ENCODE data around the gene DEFB121.
"Not testable (repeated sequence)": the region's sequence is repeated elsewhere in the genome, so short reads cannot be mapped to it uniquely, and the experiment has no call there.

Gene DEFB121

DNA sequence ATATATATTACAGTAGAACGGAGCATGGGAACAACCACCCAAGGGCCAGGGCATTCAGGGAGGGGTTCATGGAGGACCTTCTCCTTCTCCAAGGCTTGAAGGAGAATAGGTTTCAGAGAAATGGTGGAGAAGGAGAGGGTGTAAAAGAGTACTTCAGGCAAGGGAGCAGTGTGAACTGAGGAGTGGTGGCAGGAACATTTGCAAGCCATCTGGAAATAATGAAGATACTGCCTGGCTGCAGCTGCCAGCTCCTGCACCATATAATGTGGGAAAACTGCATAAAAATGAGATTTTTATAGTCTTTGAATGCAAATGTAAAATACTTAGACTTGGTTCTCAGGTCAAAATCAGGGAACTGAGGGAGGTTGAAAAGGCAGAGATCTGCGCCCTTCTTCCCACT lies 9.6 kb upstream of the DEFB121 start:
- H3K36me3 ChIP-seq (ENCODE audit: control insufficient read depth, insufficient read depth, low read length): no peaks in the 10 kb centered on the region
- no peak overlapping the region for H3K9ac ChIP-seq (ENCODE audit: low read depth, low read length)
- H3K4me3 ChIP-seq (ENCODE audit: low read depth, low read length): no peak overlapping the region
- H3K9me3 ChIP-seq (ENCODE audit: control insufficient read depth, insufficient read depth, low read length): peaks cover 17% of the 10 kb centered on the region
- no peaks in the 10 kb centered on the region for H3K4me1 ChIP-seq (ENCODE audit: control insufficient read depth, insufficient read depth, low read length)
- H3K27me3 ChIP-seq (ENCODE audit: control insufficient read depth, insufficient read depth, low read length): no peaks in the 10 kb centered on the region

DNA sequence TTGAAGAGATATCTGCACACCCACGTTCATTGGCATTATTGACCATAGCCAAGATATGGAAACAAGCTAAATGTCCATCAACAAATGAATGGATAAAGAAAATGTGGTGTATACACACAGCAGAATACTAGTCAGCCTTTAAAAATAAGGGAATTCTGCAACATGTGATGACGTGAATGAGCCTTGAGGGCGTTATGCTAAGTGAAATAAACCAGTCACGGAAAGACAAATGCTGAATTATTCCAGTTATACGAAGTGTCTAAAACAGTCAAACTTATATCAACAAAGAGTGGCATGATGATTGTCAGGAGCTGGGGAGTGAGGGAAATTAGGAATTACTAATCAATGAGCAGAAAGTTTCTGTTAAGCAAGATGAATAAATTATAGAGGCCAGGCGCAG lies 8.4 kb upstream of the DEFB121 start:
- Histone ChIP-seq H3K4me1 (ENCODE audit: control insufficient read depth, insufficient read depth, low read length) (no peaks in the 10 kb centered on the region), H3K36me3 (ENCODE audit: control insufficient read depth, insufficient read depth, low read length) (no peaks in the 10 kb centered on the region), H3K9ac (ENCODE audit: low read depth, low read length) (no peak overlapping the region), H3K27me3 (ENCODE audit: control insufficient read depth, insufficient read depth, low read length) (no peaks in the 10 kb centered on the region), H3K9me3 (ENCODE audit: control insufficient read depth, insufficient read depth, low read length) (peaks cover 11% of the 10 kb centered on the region), H3K4me3 (ENCODE audit: low read depth, low read length) (no peak overlapping the region)

DNA sequence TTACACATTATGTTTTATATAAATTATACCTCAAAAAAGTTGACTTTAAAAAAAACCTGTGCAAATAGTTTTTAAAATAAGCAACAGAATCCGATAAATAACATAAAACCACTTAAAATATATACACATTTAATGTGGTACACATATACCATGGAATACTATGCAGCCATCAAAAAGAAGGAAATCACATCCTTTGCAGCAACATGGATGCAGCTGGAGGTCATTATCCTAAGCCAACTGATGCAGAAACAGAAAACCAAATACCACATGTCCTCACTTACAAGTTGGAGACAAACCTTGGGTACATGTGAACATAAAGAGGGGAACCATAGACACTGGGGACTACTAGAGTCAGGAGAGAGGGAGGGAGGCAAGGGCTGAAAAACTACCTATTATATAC lies 4.0 kb upstream of the DEFB121 start:
- H3K27me3 ChIP-seq (ENCODE audit: control insufficient read depth, insufficient read depth, low read length): no peaks in the 10 kb centered on the region
- H3K4me1 ChIP-seq (ENCODE audit: control insufficient read depth, insufficient read depth, low read length): no peaks in the 10 kb centered on the region
- H3K36me3 ChIP-seq (ENCODE audit: control insufficient read depth, insufficient read depth, low read length): no peaks in the 10 kb centered on the region
- H3K9me3 ChIP-seq (ENCODE audit: control insufficient read depth, insufficient read depth, low read length): peaks cover 9% of the 10 kb centered on the region
- no peak overlapping the region for H3K9ac ChIP-seq (ENCODE audit: low read depth, low read length)
- H3K4me3 ChIP-seq (ENCODE audit: low read depth, low read length): no peak overlapping the region

DNA sequence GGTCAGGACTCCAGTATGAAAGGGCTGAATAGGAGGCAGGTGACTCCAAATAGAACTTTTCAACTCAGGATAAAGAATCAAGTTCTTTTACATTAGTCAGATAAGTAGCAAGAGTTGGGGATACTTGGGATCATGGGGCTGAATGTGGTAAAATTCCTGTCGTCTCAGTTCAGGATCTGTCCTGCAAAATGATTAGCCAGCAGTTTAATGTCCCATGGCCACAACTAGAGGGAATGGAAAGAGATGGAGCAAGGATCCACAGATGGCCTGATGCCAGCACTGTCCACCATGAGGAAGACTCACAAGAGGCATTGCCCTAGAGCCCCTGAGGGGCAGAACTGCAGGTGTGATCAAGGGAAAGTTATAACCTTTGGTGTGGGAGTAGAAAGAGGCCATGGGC lies 2.1 kb downstream of the DEFB121 start:
- peaks cover 3% of the 10 kb centered on the region for H3K9me3 ChIP-seq (ENCODE audit: control insufficient read depth, insufficient read depth, low read length)
- no peaks in the 10 kb centered on the region for H3K27me3 ChIP-seq (ENCODE audit: control insufficient read depth, insufficient read depth, low read length)
- H3K4me1 ChIP-seq (ENCODE audit: control insufficient read depth, insufficient read depth, low read length): no peaks in the 10 kb centered on the region
- H3K36me3 ChIP-seq (ENCODE audit: control insufficient read depth, insufficient read depth, low read length): no peaks in the 10 kb centered on the region
- H3K9ac ChIP-seq (ENCODE audit: low read depth, low read length): no peak overlapping the region
- H3K4me3 ChIP-seq (ENCODE audit: low read depth, low read length): no peak overlapping the region

DNA sequence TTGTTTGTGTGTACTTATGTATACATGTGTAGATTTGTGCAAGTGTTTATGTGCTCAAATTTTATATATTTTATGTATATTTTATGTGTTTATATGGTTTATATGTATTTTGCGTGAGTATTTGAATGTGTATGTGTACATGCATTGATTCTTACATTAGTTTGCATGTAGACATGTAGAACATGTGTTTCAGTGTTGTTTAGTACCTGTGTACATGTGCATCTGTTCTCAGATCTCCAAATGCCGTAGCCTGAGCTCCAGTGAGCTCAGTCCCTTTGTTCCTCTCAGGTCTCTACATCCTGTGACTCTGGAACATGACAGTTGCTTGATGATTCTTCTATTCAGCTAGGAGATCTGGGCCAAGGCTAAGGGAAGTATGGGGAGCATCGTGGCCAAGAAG lies 11.1 kb downstream of the DEFB121 start:
- Histone ChIP-seq H3K36me3 (ENCODE audit: control insufficient read depth, insufficient read depth, low read length) (no peaks in the 10 kb centered on the region), H3K9me3 (ENCODE audit: control insufficient read depth, insufficient read depth, low read length) (peaks cover 24% of the 10 kb centered on the region), H3K9ac (ENCODE audit: low read depth, low read length) (no peak overlapping the region), H3K27me3 (ENCODE audit: control insufficient read depth, insufficient read depth, low read length) (no peaks in the 10 kb centered on the region), H3K4me1 (ENCODE audit: control insufficient read depth, insufficient read depth, low read length) (no peaks in the 10 kb centered on the region), H3K4me3 (ENCODE audit: low read depth, low read length) (no peak overlapping the region)

DNA sequence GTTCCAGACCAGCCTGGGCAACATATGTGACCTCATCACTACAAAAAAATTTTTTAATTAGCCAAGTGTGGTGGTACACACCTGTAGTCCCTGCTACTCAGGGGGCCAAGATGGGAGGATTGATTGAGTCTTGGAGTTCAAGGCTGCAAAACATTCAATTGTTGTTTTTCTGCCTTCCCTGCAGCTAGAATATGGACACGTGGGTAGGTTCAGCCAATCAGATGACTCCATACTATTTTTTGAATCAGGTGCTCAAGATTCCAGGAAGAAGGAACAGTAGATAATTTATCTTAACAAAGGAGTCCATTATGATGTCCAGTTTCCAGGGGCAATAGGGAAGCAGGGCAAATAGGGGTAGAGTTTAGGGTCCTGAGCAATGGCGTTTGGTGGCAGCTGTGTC lies 13.2 kb downstream of the DEFB121 start:
- H3K9me3 ChIP-seq (ENCODE audit: control insufficient read depth, insufficient read depth, low read length): peaks cover 24% of the 10 kb centered on the region
- no peaks in the 10 kb centered on the region for H3K36me3 ChIP-seq (ENCODE audit: control insufficient read depth, insufficient read depth, low read length)
- H3K4me1 ChIP-seq (ENCODE audit: control insufficient read depth, insufficient read depth, low read length): no peaks in the 10 kb centered on the region
- no peaks in the 10 kb centered on the region for H3K27me3 ChIP-seq (ENCODE audit: control insufficient read depth, insufficient read depth, low read length)
- H3K9ac ChIP-seq (ENCODE audit: low read depth, low read length): no peak overlapping the region
- H3K4me3 ChIP-seq (ENCODE audit: low read depth, low read length): no peak overlapping the region

DNA sequence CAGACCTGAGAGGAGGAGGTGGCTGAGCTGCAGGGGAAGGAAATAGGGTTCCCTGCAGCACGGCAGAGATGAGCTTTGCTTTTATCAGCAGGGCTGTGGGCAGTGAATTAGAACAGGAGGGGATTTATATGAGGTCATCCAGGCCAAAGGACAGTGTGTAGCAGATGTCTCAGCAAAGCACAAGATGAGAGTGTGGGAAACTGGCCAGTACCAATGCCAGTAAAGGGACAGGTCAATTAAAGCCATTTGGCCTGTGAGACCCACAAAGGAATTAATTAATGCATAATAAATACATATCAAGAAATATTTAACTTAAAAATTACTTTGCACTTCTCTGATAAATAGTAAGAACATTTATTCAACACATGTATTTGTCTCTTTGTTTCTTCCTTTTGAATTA lies 15.5 kb downstream of the DEFB121 start, which contains the start of gene DEFB119:
Gene DEFB119, minus strand, starts transcription at position 101 of the 400 bp plus-strand sequence. CDS start 107 bp downstream, outside the sequence.
- H3K9ac ChIP-seq (ENCODE audit: low read depth, low read length): no peak within 1 kb of the TSS
- H3K36me3 ChIP-seq (ENCODE audit: control insufficient read depth, insufficient read depth, low read length): no peaks in the 10 kb centered on the region
- no peak within 1 kb of the TSS for H3K4me3 ChIP-seq (ENCODE audit: low read depth, low read length)
- H3K9me3 ChIP-seq (ENCODE audit: control insufficient read depth, insufficient read depth, low read length): peaks cover 29% of the 10 kb centered on the region
- no peaks in the 10 kb centered on the region for H3K4me1 ChIP-seq (ENCODE audit: control insufficient read depth, insufficient read depth, low read length)
- H3K27me3 ChIP-seq (ENCODE audit: control insufficient read depth, insufficient read depth, low read length): no peaks in the 10 kb centered on the region

DNA sequence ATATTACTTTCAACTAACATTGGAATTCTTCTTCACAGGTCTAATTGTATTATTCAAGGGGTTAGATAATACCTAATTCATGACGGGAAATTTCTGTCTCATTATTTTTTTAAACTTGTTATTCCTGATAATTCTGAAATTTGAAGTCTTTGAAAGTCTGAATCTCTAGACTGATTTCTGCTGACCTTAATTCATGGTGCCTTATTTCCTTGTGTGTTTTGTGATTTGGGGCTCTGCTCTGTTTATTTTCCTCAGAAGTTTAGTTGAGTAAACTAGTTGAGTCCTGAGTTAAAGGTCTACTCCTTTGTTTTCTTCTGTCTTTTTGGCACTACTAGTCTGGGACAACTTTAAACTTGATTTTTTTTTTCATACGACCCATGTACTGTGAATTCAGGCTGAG lies 31.7 kb downstream of the DEFB121 start:
- no peaks in the 10 kb centered on the region for H3K4me1 ChIP-seq (ENCODE audit: control insufficient read depth, insufficient read depth, low read length)
- no peaks in the 10 kb centered on the region for H3K36me3 ChIP-seq (ENCODE audit: control insufficient read depth, insufficient read depth, low read length)
- H3K4me3 ChIP-seq (ENCODE audit: low read depth, low read length): no peak overlapping the region
- peaks cover 31% of the 10 kb centered on the region for H3K9me3 ChIP-seq (ENCODE audit: control insufficient read depth, insufficient read depth, low read length)
- H3K27me3 ChIP-seq (ENCODE audit: control insufficient read depth, insufficient read depth, low read length): no peaks in the 10 kb centered on the region
- H3K9ac ChIP-seq (ENCODE audit: low read depth, low read length): no peak overlapping the region

DNA sequence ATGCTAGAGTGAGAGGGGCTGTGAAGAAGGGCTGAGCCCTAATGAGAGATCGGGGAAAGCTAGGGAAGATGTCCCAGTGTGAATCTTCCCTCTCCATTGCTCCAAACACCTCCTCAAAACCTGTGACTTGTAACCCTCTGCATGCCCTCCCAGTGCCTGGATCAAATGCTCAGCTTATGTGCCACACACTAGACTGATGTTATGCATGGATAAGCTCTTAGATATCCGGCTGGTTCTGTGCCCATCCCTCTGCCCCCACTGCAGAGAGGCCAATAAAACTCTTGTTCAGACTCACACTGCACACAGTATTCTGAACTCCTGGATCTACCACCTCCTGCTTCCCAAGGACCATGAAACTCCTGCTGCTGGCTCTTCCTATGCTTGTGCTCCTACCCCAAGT lies 37.7 kb downstream of the DEFB121 start, which contains the start of gene DEFB118:
Gene DEFB118, plus strand, starts transcription at position 301 of the 400 bp plus-strand sequence. Its CDS starts 50 bp downstream, at position 351.
- H3K4me1 ChIP-seq (ENCODE audit: control insufficient read depth, insufficient read depth, low read length): no peaks in the 10 kb centered on the region
- H3K4me3 ChIP-seq (ENCODE audit: low read depth, low read length): no peak within 1 kb of the TSS
- no peak within 1 kb of the TSS for H3K9ac ChIP-seq (ENCODE audit: low read depth, low read length)
- H3K27me3 ChIP-seq (ENCODE audit: control insufficient read depth, insufficient read depth, low read length): no peaks in the 10 kb centered on the region
- no peaks in the 10 kb centered on the region for H3K36me3 ChIP-seq (ENCODE audit: control insufficient read depth, insufficient read depth, low read length)
- peaks cover 15% of the 10 kb centered on the region for H3K9me3 ChIP-seq (ENCODE audit: control insufficient read depth, insufficient read depth, low read length)

DNA sequence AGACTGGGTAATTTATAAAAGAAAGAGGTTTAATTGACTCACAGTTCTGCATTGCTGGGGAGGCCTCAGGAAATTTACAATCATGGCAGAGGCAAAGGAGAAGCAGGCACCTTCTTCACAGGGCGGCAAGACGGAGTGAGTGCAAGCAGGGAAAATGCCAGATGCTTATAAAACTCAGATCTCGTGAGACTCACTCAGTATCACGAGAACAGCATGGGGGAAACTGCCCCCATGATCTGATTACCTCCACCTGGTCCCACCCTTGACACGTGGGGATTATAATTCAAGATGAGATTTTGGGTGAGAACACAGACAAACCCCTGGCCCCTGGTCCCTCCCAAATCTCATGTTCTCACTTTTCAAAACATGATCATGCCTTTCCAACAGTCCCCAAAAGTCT lies 41.7 kb downstream of the DEFB121 start:
- H3K4me3 ChIP-seq (ENCODE audit: low read depth, low read length); H3K27me3 ChIP-seq (ENCODE audit: control insufficient read depth, insufficient read depth, low read length): not testable (repeated sequence)

DNA sequence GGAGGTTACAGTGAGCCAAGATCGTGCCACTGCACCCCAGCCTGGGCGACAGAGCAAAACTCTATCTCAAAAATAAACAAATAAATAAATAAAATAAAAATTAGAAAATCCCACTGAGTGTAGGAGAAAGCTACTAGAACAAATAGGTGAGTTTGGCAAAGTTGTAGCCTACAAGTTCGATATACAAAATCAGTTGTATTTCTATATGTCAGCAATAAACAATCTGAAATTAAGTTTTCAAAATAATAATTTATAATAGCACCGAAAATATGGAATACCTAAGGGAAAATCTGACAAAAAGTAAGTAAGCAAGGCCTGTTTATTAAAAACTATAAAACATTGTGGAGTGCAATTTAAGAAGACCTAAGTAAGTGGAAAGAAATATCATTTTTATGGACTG lies 42.7 kb downstream of the DEFB121 start:
- no peak overlapping the region for H3K9ac ChIP-seq (ENCODE audit: low read depth, low read length)
- no peaks in the 10 kb centered on the region for H3K27me3 ChIP-seq (ENCODE audit: control insufficient read depth, insufficient read depth, low read length)
- H3K9me3 ChIP-seq (ENCODE audit: control insufficient read depth, insufficient read depth, low read length): peaks cover 18% of the 10 kb centered on the region
- no peaks in the 10 kb centered on the region for H3K4me1 ChIP-seq (ENCODE audit: control insufficient read depth, insufficient read depth, low read length)
- H3K36me3 ChIP-seq (ENCODE audit: control insufficient read depth, insufficient read depth, low read length): no peaks in the 10 kb centered on the region
- no peak overlapping the region for H3K4me3 ChIP-seq (ENCODE audit: low read depth, low read length)

More for the DNA sequence above, 41.7 kb downstream of the DEFB121 start:
- H3K9ac ChIP-seq (ENCODE audit: low read depth, low read length); H3K36me3 ChIP-seq (ENCODE audit: control insufficient read depth, insufficient read depth, low read length); H3K4me1 ChIP-seq (ENCODE audit: control insufficient read depth, insufficient read depth, low read length): not testable (repeated sequence)
- H3K9me3 ChIP-seq (ENCODE audit: control insufficient read depth, insufficient read depth, low read length): peaks cover 19% of the 10 kb centered on the region

DNA sequence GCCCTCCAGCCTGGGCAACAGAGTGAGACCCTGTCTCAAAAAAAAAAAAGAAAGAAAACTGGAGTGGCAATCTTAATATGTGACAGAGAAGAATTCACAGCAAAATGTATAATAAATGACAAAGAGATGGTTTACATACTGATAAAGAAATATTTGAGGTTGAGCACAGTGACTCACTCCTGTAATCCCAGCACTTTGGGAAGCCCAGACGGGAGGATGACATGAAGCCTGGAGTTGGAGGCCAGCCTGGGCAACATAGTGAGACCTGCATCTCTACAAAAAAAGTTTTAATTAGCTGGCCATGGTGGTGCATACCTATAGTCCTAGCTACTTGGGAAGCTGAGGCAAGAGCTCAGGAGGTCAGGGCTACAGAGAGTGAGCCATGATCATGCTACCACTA lies 50.0 kb downstream of the DEFB121 start:
- Histone ChIP-seq H3K36me3 (ENCODE audit: control insufficient read depth, insufficient read depth, low read length) (no peaks in the 10 kb centered on the region), H3K4me3 (ENCODE audit: low read depth, low read length) (no peak overlapping the region), H3K9ac (ENCODE audit: low read depth, low read length) (no peak overlapping the region), H3K27me3 (ENCODE audit: control insufficient read depth, insufficient read depth, low read length) (no peaks in the 10 kb centered on the region), H3K9me3 (ENCODE audit: control insufficient read depth, insufficient read depth, low read length) (peaks cover 20% of the 10 kb centered on the region), H3K4me1 (ENCODE audit: control insufficient read depth, insufficient read depth, low read length) (no peaks in the 10 kb centered on the region)

All from iPS-15b (cell line).